GM18907 (cell line): Measurements from ENCODE around the gene CRYBG1.

Experiments
- ATAC-seq: cut with Tn5 transposase; IDR thresholded peaks from one replicate; pipeline ENCODE4 v1.9.1; 2021; ENCODE audit warnings: mild to moderate bottlenecking, moderate library complexity; ENCODE audit not compliant: unreplicated experiment

CRYBG1 gene, protein sequence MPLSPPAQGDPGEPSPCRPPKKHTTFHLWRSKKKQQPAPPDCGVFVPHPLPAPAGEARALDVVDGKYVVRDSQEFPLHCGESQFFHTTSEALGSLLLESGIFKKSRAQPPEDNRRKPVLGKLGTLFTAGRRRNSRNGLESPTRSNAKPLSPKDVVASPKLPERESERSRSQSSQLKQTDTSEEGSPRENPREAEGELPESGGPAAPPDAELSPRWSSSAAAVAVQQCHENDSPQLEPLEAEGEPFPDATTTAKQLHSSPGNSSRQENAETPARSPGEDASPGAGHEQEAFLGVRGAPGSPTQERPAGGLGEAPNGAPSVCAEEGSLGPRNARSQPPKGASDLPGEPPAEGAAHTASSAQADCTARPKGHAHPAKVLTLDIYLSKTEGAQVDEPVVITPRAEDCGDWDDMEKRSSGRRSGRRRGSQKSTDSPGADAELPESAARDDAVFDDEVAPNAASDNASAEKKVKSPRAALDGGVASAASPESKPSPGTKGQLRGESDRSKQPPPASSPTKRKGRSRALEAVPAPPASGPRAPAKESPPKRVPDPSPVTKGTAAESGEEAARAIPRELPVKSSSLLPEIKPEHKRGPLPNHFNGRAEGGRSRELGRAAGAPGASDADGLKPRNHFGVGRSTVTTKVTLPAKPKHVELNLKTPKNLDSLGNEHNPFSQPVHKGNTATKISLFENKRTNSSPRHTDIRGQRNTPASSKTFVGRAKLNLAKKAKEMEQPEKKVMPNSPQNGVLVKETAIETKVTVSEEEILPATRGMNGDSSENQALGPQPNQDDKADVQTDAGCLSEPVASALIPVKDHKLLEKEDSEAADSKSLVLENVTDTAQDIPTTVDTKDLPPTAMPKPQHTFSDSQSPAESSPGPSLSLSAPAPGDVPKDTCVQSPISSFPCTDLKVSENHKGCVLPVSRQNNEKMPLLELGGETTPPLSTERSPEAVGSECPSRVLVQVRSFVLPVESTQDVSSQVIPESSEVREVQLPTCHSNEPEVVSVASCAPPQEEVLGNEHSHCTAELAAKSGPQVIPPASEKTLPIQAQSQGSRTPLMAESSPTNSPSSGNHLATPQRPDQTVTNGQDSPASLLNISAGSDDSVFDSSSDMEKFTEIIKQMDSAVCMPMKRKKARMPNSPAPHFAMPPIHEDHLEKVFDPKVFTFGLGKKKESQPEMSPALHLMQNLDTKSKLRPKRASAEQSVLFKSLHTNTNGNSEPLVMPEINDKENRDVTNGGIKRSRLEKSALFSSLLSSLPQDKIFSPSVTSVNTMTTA (N-terminal part only)

GRCh38 chr6:106360410-106360988, at the start of gene CRYBG1:
Gene CRYBG1 (plus strand): TSS chr6:106360717. CDS start chr6:106360909, 192 bp downstream.
- ATAC-seq: peak; percentile 84

DNA sequence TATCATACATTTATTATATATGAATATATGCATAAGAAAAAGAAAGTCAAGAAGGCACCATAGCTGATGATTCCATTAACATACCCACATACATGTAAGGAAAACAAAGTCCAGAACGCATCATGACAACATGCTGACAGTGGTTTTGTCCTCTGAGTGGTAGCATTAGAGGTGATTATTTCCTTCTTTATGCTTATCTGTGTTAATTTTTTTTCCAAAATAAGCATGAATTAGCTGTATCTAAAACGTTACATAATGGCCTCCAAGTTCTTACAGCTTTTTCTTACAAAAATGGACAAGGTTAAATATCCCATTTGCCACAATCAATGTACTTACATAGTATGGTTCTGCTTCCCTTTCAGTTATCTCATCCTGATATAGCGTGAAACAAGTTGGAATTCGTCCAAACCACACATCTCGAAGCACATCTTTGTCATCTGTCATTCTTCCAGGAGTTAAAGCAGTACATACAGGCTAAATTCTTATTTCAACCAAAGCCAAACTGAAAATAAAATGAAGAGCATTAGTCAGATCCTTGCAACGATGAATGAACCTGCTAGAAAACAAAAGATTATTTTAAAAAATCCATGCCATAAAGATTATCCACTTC, 44.6 kb upstream of the CRYBG1 start:
- no peak for ATAC-seq

- ATAC-seq: no peak
Measured at GRCh38 chr6:106316375-106316766, 44.1 kb upstream of the CRYBG1 start.

DNA sequence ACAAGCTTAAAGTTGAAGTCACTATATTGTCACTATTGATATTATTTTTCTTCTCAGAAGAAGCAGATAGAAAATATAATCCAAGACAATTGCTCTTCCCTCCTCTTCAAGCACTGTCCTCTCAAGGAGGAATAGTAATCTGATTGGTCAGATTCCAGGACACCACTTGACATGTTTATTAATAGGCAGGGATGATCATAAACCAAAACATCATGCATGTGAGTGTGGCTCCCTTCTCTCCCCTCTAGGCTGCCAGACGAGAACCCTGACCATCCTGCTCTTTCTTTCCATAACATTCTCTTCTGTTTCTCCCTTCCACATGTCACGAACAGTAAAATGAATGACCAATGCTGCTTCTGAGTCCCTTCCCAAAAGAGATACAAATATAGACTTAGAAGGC, 42.5 kb upstream of the CRYBG1 start:
- ATAC-seq: no peak

DNA sequence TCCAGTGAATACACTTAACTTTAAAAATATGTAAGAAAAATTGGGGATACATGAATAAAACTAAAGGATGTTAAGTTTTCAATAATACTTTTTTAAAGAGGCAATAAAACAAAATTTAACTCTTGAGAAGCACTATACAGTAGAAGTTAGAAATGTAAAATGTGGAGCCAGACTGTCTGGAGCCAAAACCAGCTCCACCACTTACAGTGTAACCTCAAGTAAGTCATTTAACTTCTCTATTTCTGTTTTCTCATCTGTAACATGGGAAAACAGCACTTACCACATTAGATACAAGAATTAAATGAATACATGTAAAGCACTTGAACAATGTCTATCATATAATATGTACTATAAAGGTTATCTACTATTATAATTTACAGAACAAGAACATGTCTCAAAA, 41.7 kb upstream of the CRYBG1 start:
- ATAC-seq: no peak

- ATAC-seq: no peak
Measured at GRCh38 chr6:106321940-106322339, 38.6 kb upstream of the CRYBG1 start.

GRCh38 chr6:106324726-106325335, 35.7 kb upstream of the CRYBG1 start:
- no peak for ATAC-seq

DNA sequence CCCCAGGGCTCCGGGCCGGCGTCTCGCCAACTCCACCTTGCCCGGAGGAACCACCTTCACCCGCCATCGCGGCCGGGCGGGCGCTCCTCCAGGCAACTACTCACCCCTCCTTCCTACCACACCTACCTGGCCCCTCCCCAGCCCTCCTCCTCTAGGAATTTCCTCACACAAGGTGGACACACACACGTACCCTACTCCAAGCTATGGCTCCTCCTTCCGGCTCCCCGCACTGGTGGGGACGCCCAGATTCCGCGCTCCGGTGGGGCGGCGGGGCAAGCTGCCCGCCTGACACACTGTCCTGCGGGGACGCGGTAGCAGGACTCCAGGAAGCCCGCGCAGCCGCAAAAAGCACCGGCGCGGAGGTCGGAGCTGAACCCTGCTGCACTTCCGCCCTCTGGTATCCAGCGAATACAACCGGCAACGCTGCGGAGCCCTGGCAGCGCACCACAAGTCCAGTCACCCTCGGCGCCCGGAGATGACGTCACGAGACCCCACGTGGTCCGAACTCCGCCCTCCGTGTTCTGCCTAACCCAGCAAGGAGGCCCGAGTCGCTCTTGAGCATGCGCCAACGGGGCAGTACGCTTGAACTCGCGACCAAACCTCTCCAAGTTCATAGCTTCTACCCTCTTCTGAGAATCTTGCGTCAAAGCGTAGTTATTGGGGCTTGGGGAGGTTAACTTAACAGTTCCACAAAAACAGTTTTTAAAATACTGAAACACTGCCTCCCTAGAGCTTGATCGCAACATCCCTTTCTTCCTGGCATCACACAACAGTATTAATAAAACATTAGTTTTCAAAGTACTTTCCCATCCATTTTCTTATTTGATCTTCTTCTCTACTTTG, 35.0 kb upstream of the CRYBG1 start, which contains the start of gene ATG5:
TSS of gene ATG5 (minus strand) at position 425 of the 843 bp plus-strand sequence. CDS start 9,552 bp downstream, outside the sequence.
- ATAC-seq: peak; percentile 95

- peak; percentile 66 for ATAC-seq
Measured at GRCh38 chr6:106334646-106335448, 25.7 kb upstream of the CRYBG1 start.

GRCh38 chr6:106339334-106340029, 21.0 kb upstream of the CRYBG1 start:
- peak; percentile 74 for ATAC-seq

DNA sequence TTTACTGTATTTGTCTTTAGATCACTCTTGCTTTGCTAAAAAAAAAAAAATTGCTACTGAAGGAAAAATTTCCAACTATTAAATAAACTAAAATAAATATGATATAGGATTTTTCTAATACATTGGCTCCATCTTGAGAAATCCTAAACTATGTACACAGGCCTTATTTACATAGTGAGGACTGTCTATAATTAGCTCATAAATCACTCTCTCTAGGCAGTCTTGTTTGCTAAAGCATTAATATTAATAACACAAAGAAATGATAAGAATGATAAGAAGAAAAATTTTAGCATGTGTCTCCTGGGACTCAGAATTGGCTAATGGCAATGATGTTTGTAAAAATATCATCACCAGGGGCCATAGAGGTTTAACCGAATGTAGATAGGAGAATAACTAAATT, 13.3 kb upstream of the CRYBG1 start:
- ATAC-seq: no peak

- ATAC-seq: no peak
Measured at GRCh38 chr6:106356378-106356777, 4.1 kb upstream of the CRYBG1 start.

DNA sequence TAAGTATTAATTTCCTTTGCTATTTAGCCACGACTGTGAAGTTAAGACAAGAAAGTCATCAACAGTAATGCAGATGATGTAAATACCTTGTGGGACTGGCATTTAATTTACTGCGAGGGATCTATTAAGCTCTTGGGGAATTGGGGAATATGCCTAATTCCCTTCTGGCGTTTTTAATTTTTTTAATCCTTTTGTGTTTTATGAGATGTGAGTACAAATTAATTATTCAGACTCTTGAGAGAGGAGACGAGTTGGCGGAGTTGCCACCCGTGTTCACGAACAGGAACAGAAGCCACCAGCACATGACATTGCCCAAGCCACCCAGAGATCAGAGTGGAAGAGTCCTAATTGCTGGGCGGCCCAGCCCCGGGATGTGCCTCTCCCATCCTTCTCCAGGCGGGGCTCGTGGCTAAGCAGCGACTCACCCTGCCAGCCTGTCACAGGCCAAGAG, 533 bp upstream of the CRYBG1 start:
- ATAC-seq: no peak

DNA sequence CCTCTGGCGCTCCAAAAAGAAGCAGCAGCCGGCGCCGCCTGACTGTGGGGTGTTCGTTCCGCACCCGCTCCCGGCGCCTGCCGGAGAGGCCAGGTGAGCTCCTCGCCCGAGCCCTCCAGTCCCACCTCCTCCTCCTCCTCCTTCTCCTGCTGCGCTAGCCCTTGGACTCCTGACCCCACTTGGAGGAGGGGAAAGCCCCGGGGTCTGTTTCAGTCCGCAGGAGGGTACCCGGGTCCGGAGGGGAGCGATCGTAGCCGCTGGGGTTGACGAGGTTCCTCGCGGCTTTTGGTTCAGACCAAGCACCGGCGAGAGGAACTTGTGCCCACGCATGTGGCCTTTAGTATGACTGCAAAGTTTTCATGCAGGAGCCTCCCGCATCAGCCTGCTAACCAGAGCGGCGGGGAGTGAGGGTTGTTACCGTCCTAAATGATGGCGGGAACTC, 493 bp downstream of the CRYBG1 start:
- peak; percentile 33 for ATAC-seq

GRCh38 chr6:106363401-106364138, 3.1 kb downstream of the CRYBG1 start:
- ATAC-seq: no peak

DNA sequence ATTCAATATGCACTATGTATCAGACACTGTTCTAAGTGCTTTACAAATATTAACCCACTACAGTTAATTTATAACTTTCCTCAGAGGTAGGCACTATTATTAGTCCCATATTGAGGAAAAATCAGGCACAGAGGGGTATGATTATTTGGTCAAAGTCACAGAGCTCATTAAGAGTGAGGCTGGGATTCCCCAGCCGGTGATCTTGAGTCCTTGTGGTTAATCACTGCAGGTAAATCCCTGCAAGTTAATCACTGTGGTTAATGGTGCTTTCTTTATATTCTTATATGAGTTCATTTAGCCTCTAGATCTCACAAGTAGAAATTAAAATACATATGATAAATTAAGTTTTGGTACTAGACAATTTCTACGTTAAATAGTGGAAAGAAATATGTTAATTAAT, 9.2 kb downstream of the CRYBG1 start:
- no peak for ATAC-seq

DNA sequence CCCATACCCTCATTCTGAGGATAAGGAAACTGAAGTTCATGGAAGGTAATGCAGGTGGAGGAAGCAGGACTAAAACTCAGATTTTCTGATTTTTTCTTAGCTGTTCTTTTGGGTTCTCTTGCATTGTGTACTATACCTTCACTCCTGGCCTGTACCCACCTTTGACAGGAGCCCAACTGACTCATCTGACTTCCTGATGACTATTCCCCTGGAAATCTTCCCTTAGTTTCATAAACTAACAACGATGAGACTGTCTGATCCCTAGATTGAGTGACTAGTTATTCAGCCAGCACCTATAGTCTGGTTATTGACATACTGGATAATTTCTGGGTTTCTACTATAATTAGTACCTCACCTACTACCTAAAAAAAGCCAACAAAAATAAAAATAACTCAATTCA, 10.1 kb downstream of the CRYBG1 start:
- no peak for ATAC-seq
